ENCODE measurements around the gene LIMK1.

The LIMK1 gene

DNA sequence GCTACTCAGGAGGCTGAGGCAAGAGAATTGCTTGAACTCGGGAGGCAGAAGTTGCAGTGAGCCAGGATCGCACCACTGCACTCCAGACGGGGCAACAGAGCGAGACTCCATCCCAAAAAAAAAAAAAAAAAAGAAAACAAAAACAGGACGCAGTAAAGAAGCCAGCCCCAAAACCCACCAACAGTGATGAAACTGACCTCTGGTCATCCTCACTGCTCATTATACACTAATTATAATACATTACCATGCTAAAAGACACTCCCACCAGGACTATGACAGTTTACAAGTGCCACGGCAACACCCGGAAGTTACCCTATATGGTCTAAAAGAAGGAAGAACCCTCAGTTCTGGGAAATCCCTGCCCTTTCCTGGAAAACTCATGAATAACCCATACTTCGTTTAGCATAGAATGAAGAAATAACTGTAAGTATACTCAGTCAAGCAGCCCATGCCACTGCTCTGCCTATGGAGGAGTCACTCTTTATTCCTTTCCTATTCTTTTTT is 50.6 kb downstream of the LIMK1 start:
- H3K27ac ChIP-seq: no peak overlapping the region
- TF ChIP-seq CTCF (conservative IDR thresholded peaks at IDR 0.05): no peak
- TF ChIP-seq ZFX (IDR thresholded peaks at IDR 0.05): no peak

GRCh38 chr7:74138334-74138867 is 54.8 kb downstream of the LIMK1 start:
- no peak overlapping the region for H3K27ac ChIP-seq
- no peak for TF ChIP-seq CTCF (conservative IDR thresholded peaks at IDR 0.05)
- no peak for TF ChIP-seq ZFX (IDR thresholded peaks at IDR 0.05)

GRCh38 chr7:74138945-74139843 is 55.6 kb downstream of the LIMK1 start:
- H3K27ac ChIP-seq: no peak overlapping the region
- TF ChIP-seq CTCF (conservative IDR thresholded peaks at IDR 0.05) (no peak), ZFX (IDR thresholded peaks at IDR 0.05) (no peak)

- H3K27ac ChIP-seq: no peak overlapping the region
- TF ChIP-seq CTCF (conservative IDR thresholded peaks at IDR 0.05): no peak
- no peak for TF ChIP-seq ZFX (IDR thresholded peaks at IDR 0.05)
Measured at GRCh38 chr7:74141705-74142104, 58.1 kb downstream of the LIMK1 start.

DNA sequence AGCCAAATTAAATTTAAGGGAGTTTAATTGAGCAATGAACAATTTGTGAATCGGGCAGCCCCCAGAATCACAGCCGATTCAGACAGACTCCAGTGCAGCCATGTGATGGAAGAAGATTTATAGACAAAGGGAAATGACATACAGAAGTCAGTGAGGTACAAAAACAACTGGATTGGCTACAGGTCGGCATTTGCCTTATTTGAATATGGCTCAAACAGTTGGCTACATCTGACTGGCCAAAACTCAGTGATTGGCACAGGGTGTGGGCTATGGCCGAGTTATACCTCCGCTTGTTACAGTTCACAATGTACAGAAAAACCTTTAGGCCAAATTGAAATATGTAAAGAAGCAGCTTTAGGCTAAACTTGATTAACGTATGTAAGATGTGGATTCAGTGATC is 59.8 kb downstream of the LIMK1 start:
- TF ChIP-seq CTCF (conservative IDR thresholded peaks at IDR 0.05): no peak
- TF ChIP-seq ZFX (IDR thresholded peaks at IDR 0.05): no peak
- H3K27ac ChIP-seq: no peak overlapping the region

DNA sequence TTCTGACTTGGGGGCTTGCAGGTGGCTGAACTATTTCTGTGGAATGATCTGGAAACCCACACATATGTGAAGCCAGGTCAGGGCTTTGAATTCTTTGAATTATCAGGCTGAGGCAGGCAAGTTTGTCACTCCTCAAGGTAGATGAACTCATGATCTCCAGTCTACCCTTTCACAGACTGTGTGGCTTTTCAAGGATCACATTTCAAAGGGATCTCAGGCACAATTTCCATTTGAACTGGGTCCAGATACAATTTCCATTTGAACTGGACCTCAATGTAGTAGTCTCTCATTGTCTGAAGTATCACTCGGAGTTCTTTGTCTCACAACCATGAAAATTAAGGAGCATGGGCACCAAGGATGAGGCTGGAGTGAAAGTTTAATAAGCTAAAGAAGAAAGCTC is 64.9 kb downstream of the LIMK1 start:
- H3K27ac ChIP-seq: no peak overlapping the region

More for the DNA sequence above, 64.9 kb downstream of the LIMK1 start:
- TF ChIP-seq ZFX (IDR thresholded peaks at IDR 0.05) (no peak), CTCF (conservative IDR thresholded peaks at IDR 0.05) (no peak)
